Measurements from ENCODE around the gene JAZF1. TPM values are rescaled to one million over a fixed set of nuclear protein-coding genes. Genes with fewer than 3 reads are reported as not detected.

The JAZF1 gene
- total RNA-seq, 4 donors from 2014 or later: 29.3 to 33.8 (median 30.1) TPM

- H3K9me3 ChIP-seq: no peaks in the 10 kb centered on the region
- H3K4me1 ChIP-seq: peaks cover 15 to 32% (median 22%) of the 10 kb centered on the region in 4 donors
- no peak for DNase-seq (ENCODE audit: extremely low spot score)
- H3K4me3 ChIP-seq: no peak overlapping the region
- no peaks in the 10 kb centered on the region for H3K27me3 ChIP-seq
- TF ChIP-seq POLR2A (IDR thresholded peaks at IDR 0.05; ENCODE audit: low read depth) (no peak), EP300 (IDR thresholded peaks at IDR 0.05) (no peak), POLR2AphosphoS5 (IDR thresholded peaks at IDR 0.05) (no peak), CTCF (IDR thresholded peaks at IDR 0.05) (no peak)
- H3K27ac ChIP-seq (replicated peaks in 1 of 4): no peak overlapping the region
- intact Hi-C loops (cut with DNase I): no loop called here
- 97% methylated on average over 4 of the region's 5 CpGs for WGBS
- no peaks in the 10 kb centered on the region for H3K36me3 ChIP-seq
Observed at GRCh38 chr7:27870595-27870994, 310.0 kb downstream of the JAZF1 start.

- intact Hi-C loops (cut with DNase I): no loop called here
- Histone ChIP-seq H3K27me3 (no peaks in the 10 kb centered on the region), H3K36me3 (no peaks in the 10 kb centered on the region), H3K4me3 (no peak overlapping the region), H3K4me1 (peaks cover 6 to 20% (median 11%) of the 10 kb centered on the region in 4 donors), H3K9me3 (no peaks in the 10 kb centered on the region), H3K27ac (replicated peaks in 1 of 4) (no peak overlapping the region)
- WGBS: 95% methylated on average over 7 of the region's 7 CpGs
- TF ChIP-seq EP300 (IDR thresholded peaks at IDR 0.05): no peak
- TF ChIP-seq POLR2AphosphoS5 (IDR thresholded peaks at IDR 0.05): no peak
- no peak for TF ChIP-seq CTCF (IDR thresholded peaks at IDR 0.05)
- DNase-seq (ENCODE audit: extremely low spot score): no peak
Observed at GRCh38 chr7:27869056-27869455, 311.5 kb downstream of the JAZF1 start.

GRCh38 chr7:27868131-27868550 lies 312.5 kb downstream of the JAZF1 start:
- intact Hi-C loops (cut with DNase I): no loop called here
- Histone ChIP-seq H3K36me3 (peaks cover 0 to 9% (median 0%) of the 10 kb centered on the region in 4 donors), H3K27ac (replicated peaks in 1 of 4) (no peak overlapping the region), H3K9me3 (no peaks in the 10 kb centered on the region), H3K27me3 (no peaks in the 10 kb centered on the region), H3K4me1 (peaks cover 0 to 11% (median 4%) of the 10 kb centered on the region in 4 donors), H3K4me3 (no peak overlapping the region)
- TF ChIP-seq EP300 (IDR thresholded peaks at IDR 0.05) (no peak), CTCF (IDR thresholded peaks at IDR 0.05) (no peak), POLR2A (IDR thresholded peaks at IDR 0.05; ENCODE audit: low read depth) (no peak), POLR2AphosphoS5 (IDR thresholded peaks at IDR 0.05) (no peak)
- 89% methylated on average over 15 of the region's 15 CpGs for WGBS
- no peak for DNase-seq (ENCODE audit: extremely low spot score)

- H3K4me1 ChIP-seq: no peaks in the 10 kb centered on the region
- 89% methylated on average over 17 of the region's 17 CpGs for WGBS
- intact Hi-C loops (cut with DNase I): no loop called here
- TF ChIP-seq POLR2AphosphoS5 (IDR thresholded peaks at IDR 0.05): no peak
- no peak for TF ChIP-seq CTCF (IDR thresholded peaks at IDR 0.05)
- TF ChIP-seq EP300 (IDR thresholded peaks at IDR 0.05): no peak
- no peak for TF ChIP-seq POLR2A (IDR thresholded peaks at IDR 0.05; ENCODE audit: low read depth)
- H3K9me3 ChIP-seq: no peaks in the 10 kb centered on the region
- no peak overlapping the region for H3K27ac ChIP-seq (replicated peaks in 1 of 4)
- H3K27me3 ChIP-seq: no peaks in the 10 kb centered on the region
- H3K4me3 ChIP-seq: no peak overlapping the region
- peaks cover 0 to 13% (median 0%) of the 10 kb centered on the region in 4 donors for H3K36me3 ChIP-seq
- DNase-seq (ENCODE audit: extremely low spot score): no peak
Observed at GRCh38 chr7:27866828-27867672, 313.5 kb downstream of the JAZF1 start.
